Activated naive CD4-positive, alpha-beta T cell treated with anti-CD3 and anti-CD28 coated beads, Interleukin-2, amount 10 ng/mL, durations not matched to agents 7 days and 5 days (primary cell): Measurements from ENCODE around the gene EXOSC6.
"Not testable (repeated sequence)": the region's sequence is repeated elsewhere in the genome, so short reads cannot be mapped to it uniquely, and the experiment has no call there.

Experiments used
- CTCF ChIA-PET: fragments of 350-600 bp; sonication (Branson Sonifier 250); formaldehyde crosslinking; loops from one replicate; lab custom pipeline; 2021; ENCODE audit warnings: antibody characterized with exemption; lab: Charles Lee
- DNase-seq: peaks from one replicate; pipeline ENCODE4 v3.0.0-alpha.2; 2020
- H3K27ac Mint-ChIP-seq: one replicate; pipeline ENCODE4 v1.8.0; 2021; ENCODE audit warnings: mild to moderate bottlenecking, moderate library complexity, mixed read lengths
- H3K27me3 Mint-ChIP-seq: one replicate; pipeline ENCODE4 v1.8.0; 2021; ENCODE audit warnings: mild to moderate bottlenecking, mixed read lengths
- H3K36me3 Mint-ChIP-seq: one replicate; pipeline ENCODE4 v1.8.0; 2021; ENCODE audit warnings: mixed read lengths
- H3K4me1 Mint-ChIP-seq: one replicate; pipeline ENCODE4 v1.8.0; 2021; ENCODE audit warnings: mixed read lengths
- H3K4me3 Mint-ChIP-seq: one replicate; pipeline ENCODE4 v1.8.0; 2021; ENCODE audit warnings: mild to moderate bottlenecking, moderate library complexity, mixed read lengths
- H3K9me3 Mint-ChIP-seq: one replicate; pipeline ENCODE4 v1.8.0; 2021; ENCODE audit warnings: mixed read lengths

Gene EXOSC6

GRCh38 chr16:70199170-70199569 is 52.6 kb downstream of the EXOSC6 start:
- not testable (repeated sequence) for H3K36me3 Mint-ChIP-seq, H3K27ac Mint-ChIP-seq, H3K4me3 Mint-ChIP-seq

GRCh38 chr16:70198666-70199065 is 53.1 kb downstream of the EXOSC6 start:
- H3K9me3 Mint-ChIP-seq, CTCF ChIA-PET, H3K36me3 Mint-ChIP-seq, H3K4me3 Mint-ChIP-seq, H3K27me3 Mint-ChIP-seq, DNase-seq, H3K27ac Mint-ChIP-seq, H3K4me1 Mint-ChIP-seq: not testable (repeated sequence)

More at GRCh38 chr16:70199170-70199569, 52.6 kb downstream of the EXOSC6 start:
- DNase-seq, H3K9me3 Mint-ChIP-seq, H3K27me3 Mint-ChIP-seq, CTCF ChIA-PET, H3K4me1 Mint-ChIP-seq: not testable (repeated sequence)

- CTCF ChIA-PET, H3K4me1 Mint-ChIP-seq, H3K36me3 Mint-ChIP-seq, H3K4me3 Mint-ChIP-seq, H3K27ac Mint-ChIP-seq, H3K9me3 Mint-ChIP-seq, DNase-seq, H3K27me3 Mint-ChIP-seq: not testable (repeated sequence)
These were observed 53.5 kb downstream of the EXOSC6 start for GRCh38 chr16:70198230-70198629.

GRCh38 chr16:70197611-70198010 is 54.1 kb downstream of the EXOSC6 start:
- H3K27me3 Mint-ChIP-seq, H3K9me3 Mint-ChIP-seq, DNase-seq, CTCF ChIA-PET, H3K36me3 Mint-ChIP-seq, H3K27ac Mint-ChIP-seq, H3K4me1 Mint-ChIP-seq, H3K4me3 Mint-ChIP-seq: not testable (repeated sequence)
